Peyer's patch (tissue), 4 donors: ENCODE data around the gene EXOC4.

Experiments
- CTCF ChIP-seq, 6 experiments: fragments of 450-650 bp in 4 of 6; fragments of 200-600 bp in 2 of 6; sonication (generic) in 1 of 6; IDR thresholded peaks; one replicate each; pipeline ENCODE4 v1.5.1; 2017 to 2019; ENCODE audit warnings: antibody characterized with exemption in 6 of 6, mild to moderate bottlenecking in 3 of 6, moderate library complexity in 1 of 6
- POLR2A ChIP-seq, 2 donors: fragments of 450-650 bp; IDR thresholded peaks; one replicate each; pipeline ENCODE4 v1.5.1; 2017; ENCODE audit warnings: antibody characterized with exemption in 2 of 2, mild to moderate bottlenecking in 2 of 2, moderate library complexity in 2 of 2

- no peak for TF ChIP-seq POLR2A (IDR thresholded peaks at IDR 0.05)
- TF ChIP-seq CTCF (IDR thresholded peaks at IDR 0.05) = no peak
These were observed 420.0 kb downstream of the EXOC4 start for GRCh38 chr7:133672866-133673265.
